NCI-H82 treated with DMSO at 0.1 percent for 48 hours (cell line): ENCODE measurements around the gene CEP131.

Source experiments
- DNase-seq: peaks from one replicate; lab custom pipeline; 2025; ENCODE audit not compliant: unreplicated experiment; lab: John Stamatoyannopoulos, UW

The CEP131 gene

DNA sequence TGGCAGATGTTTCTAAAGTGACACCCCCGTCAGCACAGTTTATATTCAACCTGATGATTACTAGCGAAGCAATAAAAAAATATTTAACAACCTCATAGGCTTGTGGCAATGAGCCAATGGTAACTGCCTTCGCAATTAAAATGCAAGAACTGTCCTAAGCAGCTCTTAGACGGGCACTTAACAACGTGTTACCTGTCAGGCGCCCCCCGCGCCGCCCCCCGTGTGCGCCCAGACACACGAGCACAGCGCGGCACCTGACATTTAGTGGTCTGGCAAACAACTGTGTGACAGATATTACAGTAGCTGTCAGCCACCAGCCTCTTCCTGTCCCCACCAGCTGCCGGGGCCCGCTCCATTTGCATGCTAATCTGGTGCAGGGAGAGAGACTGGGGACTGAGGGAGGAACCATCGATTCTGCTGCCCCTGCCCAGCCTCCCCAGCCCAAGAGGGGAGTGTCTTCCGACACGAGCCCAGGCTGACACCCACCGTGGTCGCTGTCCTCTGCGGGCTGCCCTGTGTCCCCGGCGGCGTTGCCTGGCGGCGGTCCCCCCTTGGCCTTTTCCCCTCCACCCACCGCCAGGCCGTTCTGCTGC, 29.0 kb upstream of the CEP131 start:
- peak; percentile 58 for DNase-seq

DNA sequence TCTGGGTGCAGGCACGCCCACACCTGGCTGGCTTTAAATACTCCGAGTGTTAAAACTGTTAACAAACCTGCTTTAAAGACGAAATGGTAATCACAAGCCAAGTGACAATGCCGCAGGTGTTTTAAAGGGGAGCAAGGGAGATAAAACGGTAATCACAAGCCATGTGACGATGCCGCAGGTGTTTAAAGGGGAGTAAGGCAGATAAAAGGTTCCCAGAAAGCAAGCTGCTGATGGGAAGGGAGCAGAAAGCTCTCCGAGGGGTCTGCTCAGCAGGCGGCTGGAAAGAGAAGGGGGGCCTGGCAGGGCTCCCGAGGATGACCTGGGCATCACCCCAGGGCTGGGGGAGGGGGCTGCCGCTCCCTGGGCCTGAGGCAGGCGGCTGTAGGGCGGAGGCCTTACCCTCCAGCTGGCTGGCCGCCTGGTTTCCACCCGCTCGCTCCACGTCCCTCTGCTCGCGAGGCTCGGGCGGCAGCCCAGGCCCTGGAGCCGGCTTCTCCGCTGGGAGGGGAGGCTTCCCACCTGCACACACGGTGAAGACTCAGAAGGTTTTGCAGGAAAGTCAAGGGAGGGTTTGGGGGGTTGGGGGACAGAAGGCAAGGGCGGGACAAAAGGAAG, 28.4 kb upstream of the CEP131 start:
- DNase-seq = no peak

DNA sequence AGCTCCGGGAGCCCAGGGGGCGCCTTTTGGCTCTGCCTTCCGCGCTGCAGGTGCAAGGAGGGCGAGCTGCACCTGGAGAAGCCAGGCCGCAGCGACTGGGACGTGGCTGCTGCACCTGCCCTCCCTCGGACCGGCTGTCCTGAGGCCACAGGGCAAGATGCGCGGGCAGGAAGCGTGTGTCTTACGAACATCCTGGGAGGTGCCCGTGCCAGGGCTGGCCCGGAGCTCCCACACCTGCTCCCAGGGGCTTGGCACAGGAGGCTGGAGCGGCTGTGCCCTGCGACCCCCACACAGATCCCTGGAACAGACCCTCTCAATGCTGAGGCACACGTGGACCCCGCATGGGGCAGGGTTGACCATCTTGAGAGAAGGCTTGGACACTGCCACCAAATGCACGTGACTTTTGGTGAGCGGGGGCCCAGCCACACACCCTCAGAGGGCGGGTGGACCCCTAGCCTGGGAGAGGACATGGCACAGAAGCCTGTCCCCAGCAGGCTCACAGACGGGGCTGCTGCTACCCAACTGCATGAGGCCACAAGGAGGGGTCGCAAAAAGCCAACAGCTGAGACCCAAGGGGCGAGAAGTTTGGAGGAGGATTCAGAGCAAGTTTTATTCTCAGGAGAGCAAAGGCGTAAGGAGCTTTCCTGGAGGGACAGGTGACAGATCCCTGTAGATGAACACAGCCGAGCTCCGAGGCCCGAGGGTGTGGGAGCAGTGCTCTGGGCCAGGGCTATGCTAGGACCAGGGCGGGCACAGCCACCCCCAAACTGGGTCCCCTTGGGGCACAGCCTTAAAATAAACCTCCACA, 27.7 kb upstream of the CEP131 start:
- no peak for DNase-seq

DNA sequence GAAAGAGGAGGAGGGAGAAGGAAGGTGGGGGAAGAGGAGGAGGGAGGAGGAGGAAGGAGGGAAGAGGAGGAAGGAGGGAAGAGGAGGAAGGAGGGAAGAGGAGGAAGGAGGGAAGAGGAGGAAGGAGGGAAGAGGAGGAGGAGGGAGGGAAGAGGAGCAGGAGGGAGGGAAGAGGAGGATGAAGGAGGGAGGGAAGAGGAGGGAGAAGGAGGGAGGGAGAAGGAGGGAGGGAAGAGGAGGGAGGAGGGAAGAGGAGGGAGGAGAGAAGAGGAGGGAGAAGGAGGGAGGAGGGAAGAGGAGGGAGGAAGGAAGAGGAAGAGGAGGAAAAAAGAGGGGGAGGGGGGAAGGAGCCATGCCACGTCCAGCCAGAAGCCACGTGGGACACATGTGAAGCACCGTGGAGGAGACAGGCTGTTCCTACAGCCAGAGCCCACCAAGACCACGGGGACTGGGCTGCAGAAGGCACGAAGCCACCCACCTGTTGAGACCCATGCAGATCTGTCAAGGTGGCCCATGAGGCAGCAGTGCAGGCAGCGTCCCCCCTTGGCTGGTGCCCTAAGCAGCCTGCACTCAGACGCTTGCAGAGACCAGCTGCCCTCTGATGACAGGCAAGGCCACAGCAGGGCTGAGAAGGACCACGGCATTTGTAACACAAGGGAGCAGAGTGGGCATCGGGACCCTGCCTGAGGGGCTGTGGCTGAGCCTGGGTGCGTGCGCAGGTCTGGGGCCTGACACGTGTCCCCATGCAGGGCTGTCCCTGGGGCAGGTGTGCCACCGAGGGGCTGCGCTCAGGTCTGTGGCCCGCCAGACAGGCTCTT, 26.7 kb upstream of the CEP131 start:
- DNase-seq = no peak

DNA sequence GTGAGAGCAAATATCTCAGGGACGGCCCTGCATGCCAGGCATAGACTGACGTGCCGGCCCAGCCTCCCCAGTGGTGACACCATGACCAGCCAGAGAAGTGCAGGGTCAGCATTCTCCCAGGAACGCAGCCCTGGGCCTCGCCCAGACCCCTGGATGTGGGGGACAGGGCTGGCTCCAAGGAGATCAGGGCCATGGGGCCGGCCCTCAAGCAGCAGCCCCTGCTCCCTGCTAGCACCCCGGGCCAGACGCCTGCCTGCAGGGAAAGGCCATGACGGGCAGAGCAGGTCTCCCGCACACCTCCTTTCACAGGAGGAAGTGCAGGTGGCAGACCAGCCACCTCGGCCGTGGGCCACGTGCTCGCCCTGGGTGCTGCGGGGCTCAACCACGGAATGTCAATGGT, 25.9 kb upstream of the CEP131 start:
- DNase-seq = no peak

DNA sequence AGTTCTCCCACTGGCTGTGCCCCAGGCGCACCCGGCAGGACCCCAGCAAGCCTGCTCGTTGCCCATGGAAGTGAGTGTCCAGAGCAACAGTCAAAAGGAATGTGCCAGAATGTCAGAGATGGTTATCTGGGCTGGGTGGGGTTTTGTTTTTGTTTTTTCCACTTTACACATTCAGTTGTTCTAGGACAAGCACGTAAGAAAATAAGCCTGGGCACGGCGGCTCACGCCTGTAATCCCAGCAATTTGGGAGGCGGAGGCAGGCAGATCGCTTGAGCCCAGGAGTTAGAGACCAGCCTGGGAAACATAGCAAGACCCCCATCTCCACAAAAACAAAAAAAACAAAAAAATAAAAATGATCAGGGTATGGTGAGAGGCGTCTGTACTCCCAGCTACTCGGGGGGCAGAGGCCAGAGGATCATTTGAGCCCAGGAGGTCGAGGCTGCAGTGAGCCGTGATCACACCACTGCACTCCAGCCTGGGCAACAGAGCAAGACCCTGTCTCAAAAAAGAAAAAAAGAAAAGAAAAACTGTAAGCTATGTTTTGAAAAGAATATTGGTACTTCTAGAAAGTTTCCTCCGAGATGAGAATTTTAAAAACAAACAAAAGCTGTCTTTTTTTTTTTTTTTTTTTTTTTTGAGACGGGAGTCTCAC, 24.7 kb upstream of the CEP131 start:
- no peak for DNase-seq

DNA sequence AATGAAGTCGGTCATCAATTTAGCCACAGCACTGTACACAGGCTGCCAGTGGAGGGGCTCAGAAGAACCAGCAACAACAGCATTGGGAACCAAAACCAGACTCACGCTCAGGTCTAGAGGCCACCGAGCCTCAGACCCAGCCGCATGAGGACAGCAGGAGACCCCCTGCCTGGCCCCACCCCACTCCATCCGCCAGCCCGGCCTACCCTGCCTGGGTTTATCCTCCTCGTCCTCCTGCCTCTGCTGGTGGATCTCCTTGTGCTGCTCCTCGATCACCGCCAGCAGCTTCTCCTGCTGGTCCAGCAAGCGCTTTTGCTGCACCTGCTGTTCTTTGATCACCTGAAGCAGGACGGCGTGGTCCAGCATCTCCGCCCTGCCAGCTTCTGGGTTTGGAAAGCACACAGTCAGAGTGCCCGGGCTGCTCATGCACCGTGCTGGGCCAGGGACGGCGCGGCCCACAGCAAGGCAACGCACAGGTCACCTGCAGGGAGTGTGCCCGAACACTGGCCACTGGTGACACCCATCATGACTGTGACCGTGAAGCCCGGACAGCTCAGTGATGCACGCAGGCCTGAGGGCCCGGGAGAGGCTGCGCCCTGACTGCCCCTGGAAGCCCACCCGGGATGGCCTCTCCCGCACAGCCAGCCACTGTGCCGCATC, 24.0 kb upstream of the CEP131 start:
- DNase-seq = no peak

DNA sequence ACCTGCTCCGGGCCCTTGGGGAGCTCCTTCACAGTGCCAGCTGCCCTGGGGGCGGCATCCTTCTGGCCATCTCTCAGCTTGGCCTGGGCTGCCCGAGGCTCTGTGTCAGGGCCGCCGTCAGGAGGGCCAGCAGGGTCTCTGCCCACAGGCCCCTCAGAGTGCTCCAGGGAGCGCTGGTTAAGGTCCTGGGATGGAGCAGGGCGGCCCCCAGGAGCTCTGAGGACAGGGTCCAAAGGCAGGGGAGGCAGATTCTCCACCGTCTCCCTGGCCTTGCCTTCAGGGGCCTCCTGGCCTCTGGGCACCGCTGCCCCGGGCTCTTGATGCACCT, 23.5 kb upstream of the CEP131 start:
- no peak for DNase-seq

DNA sequence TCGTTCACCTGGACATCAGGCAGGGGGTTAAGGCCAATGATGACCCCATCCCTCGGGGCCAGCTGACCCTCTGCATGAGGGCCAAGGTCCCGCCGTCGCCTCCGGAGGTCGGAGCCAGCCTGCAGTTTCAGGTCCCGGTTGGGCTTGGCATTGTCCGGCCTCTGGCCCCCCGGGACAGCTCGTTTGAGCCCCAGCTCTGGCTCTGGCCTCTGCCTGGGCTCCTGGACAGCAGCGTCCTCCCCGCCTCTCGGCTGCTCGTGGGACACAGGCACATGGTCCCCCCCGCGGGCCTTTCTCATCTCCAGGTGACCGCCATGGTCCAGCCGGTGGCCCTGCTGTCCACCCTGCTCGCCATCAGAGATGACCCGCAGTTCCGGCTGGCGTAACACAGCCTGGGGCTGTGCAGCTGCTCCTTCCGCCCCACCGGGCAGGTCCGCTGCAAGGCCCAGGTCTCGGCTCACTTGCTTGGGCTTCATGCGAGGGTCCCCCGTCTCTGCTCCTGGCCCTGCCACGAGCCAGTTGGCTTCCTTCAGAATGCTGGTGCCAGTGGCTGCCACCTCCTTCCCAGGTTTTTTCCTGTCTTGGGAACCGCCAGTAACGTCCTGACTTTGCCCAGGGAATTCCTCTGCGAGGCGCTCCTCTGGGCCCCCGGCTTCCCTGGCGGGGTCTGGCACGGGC, 23.0 kb upstream of the CEP131 start:
- no peak for DNase-seq

DNA sequence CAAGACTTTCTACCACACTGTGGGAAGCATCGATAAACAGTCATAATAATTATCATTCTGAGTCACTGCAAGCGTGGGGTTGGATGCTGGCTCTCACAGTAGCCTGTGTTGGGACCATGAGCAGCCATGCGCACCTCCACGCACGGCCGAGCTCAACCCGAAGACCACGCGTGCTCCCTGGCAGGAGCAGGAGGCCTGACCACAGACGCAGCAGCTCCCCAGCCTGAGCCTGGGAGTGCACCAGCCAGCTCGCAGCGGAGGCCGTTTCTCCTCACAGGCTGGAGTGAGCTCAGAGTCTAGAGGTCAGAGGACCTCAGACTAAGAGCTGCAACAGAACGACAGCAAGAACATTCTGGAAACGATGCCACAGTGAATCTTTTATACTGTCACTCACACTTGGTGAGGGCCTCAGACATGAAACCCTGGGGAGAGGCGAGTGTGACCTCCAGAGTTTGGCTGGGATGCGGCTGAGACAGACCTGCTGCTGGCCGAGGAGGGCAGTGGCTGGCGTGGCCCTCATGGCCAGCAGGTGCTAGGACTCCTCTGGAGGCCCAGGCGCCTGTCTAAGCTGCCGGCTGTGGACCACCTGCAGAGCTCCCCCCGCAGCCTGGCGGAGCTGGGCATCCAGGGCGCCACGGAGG, 22.4 kb upstream of the CEP131 start:
- DNase-seq = no peak

DNA sequence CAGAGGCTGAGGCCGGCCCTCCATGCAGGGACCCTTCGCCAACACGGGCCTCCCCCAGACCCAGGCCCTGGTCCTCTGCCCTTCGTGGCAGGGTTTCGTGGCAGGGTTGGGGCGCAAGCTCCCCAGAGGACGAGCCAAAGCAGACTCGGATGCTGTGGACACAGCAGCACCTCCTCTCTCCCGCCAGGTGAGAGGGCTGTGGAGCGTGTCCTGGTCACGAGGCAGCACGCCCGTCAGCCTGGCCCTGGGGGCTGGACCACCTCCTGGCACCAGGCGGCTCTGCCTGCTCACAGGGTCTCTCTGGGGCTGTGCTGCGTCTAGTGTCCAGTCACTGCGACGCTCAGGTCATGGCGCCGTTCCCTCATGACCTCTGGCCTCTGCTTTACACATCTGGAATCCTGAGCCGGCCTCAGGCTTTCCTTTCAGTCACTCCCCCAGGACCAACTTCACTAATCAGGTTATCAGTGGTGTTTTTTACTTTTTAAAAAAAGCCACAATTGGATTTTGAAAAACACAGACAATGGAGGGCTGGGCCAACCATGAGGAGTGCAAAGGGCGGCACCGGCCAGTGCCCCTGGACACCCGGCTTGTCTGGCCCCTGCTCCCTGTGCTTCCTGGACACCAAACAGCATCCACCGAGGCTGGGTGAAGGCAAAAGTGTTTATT, 21.7 kb upstream of the CEP131 start:
- DNase-seq = no peak

DNA sequence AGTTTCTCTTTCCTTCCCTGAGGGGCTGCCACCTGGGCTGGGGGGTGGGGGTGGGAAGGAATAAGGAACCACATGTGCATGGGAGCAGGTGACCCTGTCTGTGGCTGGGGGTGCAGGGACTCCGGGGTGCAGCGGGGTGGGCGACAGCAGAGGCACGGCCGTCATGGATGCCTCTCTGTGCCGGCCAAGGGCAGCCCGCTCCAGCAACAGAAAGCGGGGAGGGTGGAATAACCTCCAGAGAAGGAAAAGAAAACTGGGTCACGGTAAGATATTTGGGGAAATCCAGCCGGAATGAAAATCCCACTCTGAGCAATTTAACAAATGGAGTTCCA, 20.5 kb upstream of the CEP131 start:
- no peak for DNase-seq

DNA sequence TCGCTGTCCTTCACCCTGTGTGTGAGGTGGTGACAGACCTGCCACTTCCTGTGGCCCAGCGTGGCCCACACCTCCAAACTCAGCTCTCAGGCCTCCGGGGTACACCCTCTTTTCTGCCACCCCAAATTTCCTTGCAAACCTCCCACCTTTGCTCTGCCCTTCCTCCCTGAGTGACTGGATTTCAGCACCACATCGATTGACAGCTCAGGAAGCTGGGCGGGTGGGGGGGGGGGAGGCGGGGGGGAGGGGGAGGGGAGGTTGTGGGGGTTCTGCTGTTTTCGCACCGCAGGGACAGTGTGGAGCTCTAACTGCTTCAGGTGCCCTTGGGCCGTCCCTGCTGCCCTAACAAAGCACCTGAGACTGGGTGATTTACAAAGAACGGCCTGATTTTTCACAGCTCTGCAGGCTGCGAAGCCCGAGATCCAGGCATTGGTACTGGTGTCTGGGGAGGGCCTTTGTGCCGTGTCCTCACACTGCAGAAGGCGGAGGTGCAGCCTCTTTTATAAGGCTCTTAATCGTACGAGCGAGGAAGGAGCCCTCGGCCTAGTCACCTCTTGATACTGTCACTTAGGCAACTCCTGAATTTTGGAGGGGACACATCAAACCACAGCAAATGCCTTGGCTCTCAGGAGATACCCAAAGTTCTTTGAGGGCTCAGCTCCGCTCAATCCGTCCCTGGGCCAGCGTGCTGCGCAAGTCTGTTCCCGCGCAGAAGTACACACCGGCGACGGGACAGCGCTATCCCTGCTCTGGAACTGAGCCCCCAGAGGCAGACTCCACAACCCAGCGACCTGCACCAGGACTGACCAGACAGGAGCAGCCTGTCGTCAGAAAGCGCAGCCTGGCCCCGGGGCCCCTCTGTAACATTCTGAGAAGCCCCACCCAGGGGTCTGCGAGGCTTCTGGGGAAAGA, 19.9 kb upstream of the CEP131 start:
- DNase-seq = no peak

DNA sequence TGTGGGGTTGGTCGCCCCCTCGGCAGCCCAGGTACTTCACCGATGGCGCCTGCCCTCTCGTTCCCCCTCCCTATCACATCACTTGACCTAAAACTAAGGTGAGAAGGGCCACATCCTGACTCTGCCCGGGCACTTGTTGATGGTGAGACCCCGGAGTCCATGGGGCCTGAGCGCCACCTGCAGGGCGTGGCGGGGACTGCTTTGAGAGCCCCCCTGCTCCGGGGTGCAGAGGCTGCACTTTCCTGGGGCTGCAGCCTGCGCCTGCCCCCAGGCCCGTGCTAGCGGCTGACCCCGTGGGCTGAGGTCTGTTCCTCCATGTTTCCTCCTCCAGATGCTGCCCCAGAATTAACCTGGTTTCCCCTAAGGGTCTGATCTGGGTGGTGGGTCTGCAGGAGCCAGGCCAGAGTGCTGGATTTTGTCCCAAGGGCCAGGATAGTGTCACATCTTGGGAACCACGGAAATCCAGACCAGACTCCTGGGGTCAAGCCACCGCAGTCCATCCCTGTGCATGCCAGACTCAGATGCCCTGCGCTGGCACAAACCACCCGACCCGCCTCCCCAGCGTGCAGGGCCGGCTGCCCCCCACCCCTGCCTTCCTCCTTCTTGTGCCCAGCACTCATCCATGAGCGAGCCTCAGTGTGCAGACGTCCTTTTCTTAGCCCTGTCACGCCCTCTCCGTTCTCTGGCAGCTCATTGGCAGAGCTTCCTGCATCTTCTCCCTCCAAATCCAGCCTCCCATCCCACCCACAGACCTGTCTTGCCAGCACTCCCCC, 19.1 kb upstream of the CEP131 start:
- no peak for DNase-seq

DNA sequence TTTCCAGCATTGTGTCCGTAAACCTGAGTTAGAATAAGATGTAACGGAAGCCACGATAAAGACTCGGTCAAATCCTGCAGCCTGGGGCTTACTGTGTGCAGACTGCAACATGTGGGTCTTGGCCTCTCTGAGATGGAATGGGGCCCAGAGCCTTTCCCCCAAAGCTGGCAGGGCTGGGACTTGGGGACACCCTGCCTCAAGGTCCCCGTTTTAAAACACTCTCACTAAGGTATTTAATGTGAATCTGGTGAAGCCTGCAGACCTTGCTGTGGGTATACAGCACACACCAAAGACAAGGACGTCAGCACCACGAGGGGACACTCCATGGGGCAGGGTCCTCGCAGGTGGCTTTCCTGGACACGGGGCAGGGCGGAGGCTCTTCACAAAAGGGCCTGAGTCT, 18.4 kb upstream of the CEP131 start:
- DNase-seq = no peak

DNA sequence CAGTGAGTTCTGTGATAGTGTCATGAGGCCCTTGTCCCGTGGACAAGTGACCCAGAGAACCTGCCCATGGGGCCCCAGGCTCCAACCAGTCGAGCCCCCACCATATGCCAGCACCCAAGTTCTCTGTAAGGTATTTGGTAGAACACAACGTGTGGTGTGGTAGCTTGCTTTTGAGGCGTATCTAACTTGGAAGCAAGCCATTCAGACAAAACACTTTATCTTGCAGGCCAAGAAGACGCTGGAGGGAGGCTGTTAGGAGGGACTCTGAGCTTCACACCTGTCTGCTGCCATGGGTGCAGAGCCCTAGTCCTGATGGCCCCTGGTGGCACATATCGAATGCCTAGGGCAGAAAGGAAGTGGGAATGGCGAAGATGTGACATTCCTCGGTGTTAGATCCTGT, 18.0 kb upstream of the CEP131 start:
- no peak for DNase-seq

DNA sequence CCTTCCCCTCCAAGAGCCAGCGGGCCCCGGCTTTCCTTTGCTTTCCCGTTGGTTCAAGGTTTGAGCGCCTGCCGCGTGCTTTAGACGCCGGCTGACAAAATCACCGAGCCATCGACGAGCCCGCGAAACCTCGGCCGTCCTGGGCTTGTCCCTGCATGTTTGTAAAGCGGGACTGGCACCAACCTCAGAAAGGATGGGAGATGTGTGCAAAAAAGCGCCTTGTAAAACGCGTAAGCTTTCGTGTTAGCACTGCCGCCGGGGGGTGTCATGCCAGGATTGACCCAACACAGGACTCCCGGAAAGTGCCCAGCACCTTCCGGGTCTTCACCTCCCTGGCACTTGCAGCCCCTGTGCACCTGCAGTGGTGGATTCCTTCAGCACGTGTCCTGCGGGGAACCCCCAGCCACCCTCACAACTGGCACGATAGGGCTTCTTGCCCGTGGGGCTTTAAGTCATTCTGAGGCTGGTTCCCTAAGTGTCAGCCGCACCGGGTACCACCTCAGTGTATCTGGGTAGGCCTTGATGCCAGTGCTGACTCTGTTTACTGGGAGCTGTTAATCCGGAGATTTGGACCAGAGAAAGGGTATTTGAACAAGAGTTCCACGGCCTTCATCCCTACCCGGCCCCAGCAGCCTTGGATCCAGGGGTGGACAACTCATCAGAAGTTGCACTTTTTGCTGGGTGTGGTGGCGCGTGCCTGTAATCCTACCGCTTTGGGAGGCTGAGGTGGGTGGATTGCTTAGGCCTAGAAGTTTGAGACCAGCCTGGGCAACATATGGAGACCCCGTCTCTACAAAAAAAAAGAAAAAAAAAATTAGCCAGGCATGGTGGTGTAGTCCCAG, 17.2 kb upstream of the CEP131 start:
- DNase-seq = no peak
